Liver (tissue), 3 donors: Measurements from ENCODE around the gene CFAP100.

ENCODE experiments used
- ATF3 ChIP-seq: IDR thresholded peaks from 2 replicates; pipeline ENCODE4 v1.6.1; 2016; ENCODE audit warnings: antibody characterized with exemption
- CTCF ChIP-seq: fragments of 150-350 bp; IDR thresholded peaks from 2 replicates; pipeline ENCODE4 v1.5.1; 2017; ENCODE audit warnings: improper control_type of control experiment, low read depth, low read length; ENCODE audit not compliant: missing input control
- EGR1 ChIP-seq, 2 donors: IDR thresholded peaks; 2 replicates each; pipeline ENCODE4 v1.6.1; 2016 to 2018; ENCODE audit warnings: antibody characterized with exemption in 2 of 2, low read depth in 2 of 2
- FOXA1 ChIP-seq: IDR thresholded peaks from 2 replicates; pipeline ENCODE4 v1.6.1; 2016; ENCODE audit warnings: antibody characterized with exemption
- GABPA ChIP-seq, 2 donors: IDR thresholded peaks in 1 of 2; conservative IDR thresholded peaks in 1 of 2; 2 replicates each; pipeline ENCODE4 v1.6.1; 2016; ENCODE audit warnings: antibody characterized with exemption in 2 of 2, mild to moderate bottlenecking in 1 of 2, moderate library complexity in 1 of 2
- JUND ChIP-seq, 2 donors: IDR thresholded peaks; 2 replicates each; pipeline ENCODE4 v1.6.1; 2016; ENCODE audit warnings: antibody characterized with exemption in 2 of 2
- MAX ChIP-seq: IDR thresholded peaks from 2 replicates; pipeline ENCODE4 v1.6.1; 2016; ENCODE audit warnings: antibody characterized with exemption
- NR2F2 ChIP-seq: IDR thresholded peaks from 2 replicates; pipeline ENCODE4 v1.6.1; 2016; ENCODE audit warnings: antibody characterized with exemption
- RAD21 ChIP-seq, 2 donors: IDR thresholded peaks; 2 replicates each; pipeline ENCODE4 v1.6.1; 2016; ENCODE audit warnings: antibody characterized with exemption in 2 of 2, mild to moderate bottlenecking in 2 of 2
- REST ChIP-seq: IDR thresholded peaks from 2 replicates; pipeline ENCODE4 v1.6.1; 2016; ENCODE audit warnings: antibody characterized with exemption, mild to moderate bottlenecking
- SP1 ChIP-seq: IDR thresholded peaks from 2 replicates; pipeline ENCODE4 v1.6.1; 2018; ENCODE audit warnings: antibody characterized with exemption, mild to moderate bottlenecking
- TAF1 ChIP-seq: conservative IDR thresholded peaks from 2 replicates; pipeline ENCODE4 v1.6.1; 2016; ENCODE audit warnings: antibody characterized with exemption, mild to moderate bottlenecking
- YY1 ChIP-seq: IDR thresholded peaks from 2 replicates; pipeline ENCODE4 v1.6.1; 2016; ENCODE audit warnings: antibody characterized with exemption, mild to moderate bottlenecking
- ZBTB33 ChIP-seq: IDR thresholded peaks from 2 replicates; pipeline ENCODE4 v1.6.1; 2016; ENCODE audit warnings: antibody characterized with exemption
- donor health status: healthy.
- donor health status: healthy.

GRCh38 chr3:126484148-126484547 is 89.4 kb downstream of the CFAP100 start:
- no peak for TF ChIP-seq CTCF
- TF ChIP-seq TAF1: no peak
- no peak for TF ChIP-seq MAX
- no peak for TF ChIP-seq EGR1 (IDR thresholded peaks at IDR 0.05; ENCODE audit: low read depth in 2 of 2)
- TF ChIP-seq NR2F2: no peak
- no peak for TF ChIP-seq SP1
- TF ChIP-seq REST: no peak
- no peak for TF ChIP-seq FOXA1
- TF ChIP-seq ZBTB33: no peak
- TF ChIP-seq YY1: no peak
- TF ChIP-seq JUND (IDR thresholded peaks at IDR 0.05): no peak
- TF ChIP-seq GABPA (IDR thresholded peaks at IDR 0.05 in 1 of 2, conservative IDR thresholded peaks at IDR 0.05 in 1 of 2): no peak
- no peak for TF ChIP-seq RAD21 (IDR thresholded peaks at IDR 0.05)
- TF ChIP-seq ATF3: no peak
